Liver (tissue), 9 donors: Measurements from ENCODE around the gene DISC1. TPM values are rescaled to one million over a fixed set of nuclear protein-coding genes. Genes with fewer than 3 reads are reported as not detected.

Experiments
- DNase-seq: peaks from one replicate; pipeline ENCODE4 v3.0.0-alpha.2; 2017; ENCODE audit warnings: low spot score
- H3K27ac ChIP-seq, 2 donors: one replicate each; pipeline ENCODE4 v1.7.0; 2013; ENCODE audit warnings: inconsistent platforms in 2 of 2, low read length in 2 of 2, control low read depth in 1 of 2, low read depth in 1 of 2, mild to moderate bottlenecking in 1 of 2
- H3K27me3 ChIP-seq, 4 donors: one replicate each; pipeline versions ENCODE4 v1.6.1 to v1.7.0; 2013; ENCODE audit warnings: low read length in 3 of 4, inconsistent platforms in 1 of 4, mild to moderate bottlenecking in 1 of 4, moderate library complexity in 1 of 4; ENCODE audit not compliant: control insufficient read depth in 4 of 4, insufficient read depth in 4 of 4
- H3K36me3 ChIP-seq, 4 donors: one replicate each; pipeline versions ENCODE4 v1.6.1 to v1.7.0; 2013; ENCODE audit warnings: low read length in 3 of 4, mild to moderate bottlenecking in 3 of 4, low read depth in 1 of 4, moderate library complexity in 1 of 4; ENCODE audit not compliant: control insufficient read depth in 4 of 4, insufficient read depth in 3 of 4
- H3K4me1 ChIP-seq, 4 donors: one replicate each; pipeline versions ENCODE4 v1.6.1 to v1.7.0; 2013; ENCODE audit warnings: low read length in 3 of 4, mild to moderate bottlenecking in 3 of 4, moderate library complexity in 1 of 4; ENCODE audit not compliant: control insufficient read depth in 4 of 4, insufficient read depth in 4 of 4
- H3K4me3 ChIP-seq, 3 donors: one replicate each; pipeline versions ENCODE4 v1.6.1 to v1.7.0; 2013; ENCODE audit warnings: low read length in 3 of 3, control low read depth in 1 of 3, low read depth in 1 of 3, mild to moderate bottlenecking in 1 of 3
- H3K9ac ChIP-seq, 2 donors: one replicate each; pipeline ENCODE4 v1.7.0; 2013; ENCODE audit warnings: low read length in 2 of 2, mild to moderate bottlenecking in 2 of 2, moderate library complexity in 2 of 2, control low read depth in 1 of 2, low read depth in 1 of 2
- H3K9me3 ChIP-seq, 4 donors: one replicate each; pipeline versions ENCODE4 v1.6.1 to v1.7.0; 2013; ENCODE audit warnings: low read length in 3 of 4; ENCODE audit not compliant: control insufficient read depth in 4 of 4
- ATF3 ChIP-seq: IDR thresholded peaks from 2 replicates; pipeline ENCODE4 v1.6.1; 2016; ENCODE audit warnings: antibody characterized with exemption
- CTCF ChIP-seq: fragments of 150-350 bp; IDR thresholded peaks from 2 replicates; pipeline ENCODE4 v1.5.1; 2017; ENCODE audit warnings: improper control_type of control experiment, low read depth, low read length; ENCODE audit not compliant: missing input control
- EGR1 ChIP-seq, 2 donors: IDR thresholded peaks; 2 replicates each; pipeline ENCODE4 v1.6.1; 2016 to 2018; ENCODE audit warnings: antibody characterized with exemption in 2 of 2, low read depth in 2 of 2
- FOXA1 ChIP-seq: IDR thresholded peaks from 2 replicates; pipeline ENCODE4 v1.6.1; 2016; ENCODE audit warnings: antibody characterized with exemption
- FOXA2 ChIP-seq: IDR thresholded peaks from 2 replicates; pipeline ENCODE4 v1.6.1; 2016; ENCODE audit warnings: antibody characterized with exemption
- GABPA ChIP-seq, 2 donors: IDR thresholded peaks in 1 of 2; conservative IDR thresholded peaks in 1 of 2; 2 replicates each; pipeline ENCODE4 v1.6.1; 2016; ENCODE audit warnings: antibody characterized with exemption in 2 of 2, mild to moderate bottlenecking in 1 of 2, moderate library complexity in 1 of 2
- HNF4A ChIP-seq, 2 donors: conservative IDR thresholded peaks; 2 replicates each; pipeline ENCODE4 v1.6.1; 2016; ENCODE audit warnings: antibody characterized with exemption in 2 of 2, mild to moderate bottlenecking in 2 of 2
- HNF4G ChIP-seq: IDR thresholded peaks from 2 replicates; pipeline ENCODE4 v1.6.1; 2016; ENCODE audit warnings: antibody characterized with exemption
- JUND ChIP-seq, 2 donors: IDR thresholded peaks; 2 replicates each; pipeline ENCODE4 v1.6.1; 2016; ENCODE audit warnings: antibody characterized with exemption in 2 of 2
- NR2F2 ChIP-seq: IDR thresholded peaks from 2 replicates; pipeline ENCODE4 v1.6.1; 2016; ENCODE audit warnings: antibody characterized with exemption
- RAD21 ChIP-seq, 2 donors: IDR thresholded peaks; 2 replicates each; pipeline ENCODE4 v1.6.1; 2016; ENCODE audit warnings: antibody characterized with exemption in 2 of 2, mild to moderate bottlenecking in 2 of 2
- REST ChIP-seq: IDR thresholded peaks from 2 replicates; pipeline ENCODE4 v1.6.1; 2016; ENCODE audit warnings: antibody characterized with exemption, mild to moderate bottlenecking
- RXRA ChIP-seq, 2 donors: IDR thresholded peaks; 2 replicates each; pipeline ENCODE4 v1.6.1; 2017 to 2018; ENCODE audit warnings: antibody characterized with exemption in 2 of 2, mild to moderate bottlenecking in 1 of 2
- SP1 ChIP-seq: IDR thresholded peaks from 2 replicates; pipeline ENCODE4 v1.6.1; 2018; ENCODE audit warnings: antibody characterized with exemption, mild to moderate bottlenecking
- TAF1 ChIP-seq: conservative IDR thresholded peaks from 2 replicates; pipeline ENCODE4 v1.6.1; 2016; ENCODE audit warnings: antibody characterized with exemption, mild to moderate bottlenecking
- YY1 ChIP-seq: IDR thresholded peaks from 2 replicates; pipeline ENCODE4 v1.6.1; 2016; ENCODE audit warnings: antibody characterized with exemption, mild to moderate bottlenecking
- WGBS: extraction: QIAGEN DNeasy Blood & Tissue Kit; methylation state at CpG from one replicate; pipeline ENCODE4 v1.1.7; 2013; 5-methylcytosine and 5-hydroxymethylcytosine counted together
- polyA plus RNA-seq, 2 donors: library from polyadenylated mRNA; stranded (reverse) in 1 of 2; unstranded in 1 of 2; fragments of 200-250 nt in 1 of 2; fragments of >200 nt in 1 of 2; fragmentation: Nextera tagmentation in 1 of 2; extraction: Ambion mirVana in 1 of 2; gene quantifications; one replicate each; pipeline versions ENCODE4 v1.2.1 to v1.2.3, GENCODE V29; 2013 to 2015
- total RNA-seq, 2 donors: library from RNA; depleted of rRNA; stranded (reverse); fragments of >200 nt; gene quantifications; one replicate each; pipeline ENCODE4 v1.2.3, GENCODE V29; 2014
- TF ChIP-seq, protein P1 (sequence below): IDR thresholded peaks from 2 replicates; pipeline ENCODE4 v1.6.1; 2016; ENCODE audit warnings: antibody characterized with exemption
- TF ChIP-seq, protein P2 (sequence below): IDR thresholded peaks from 2 replicates; pipeline ENCODE4 v1.6.1; 2016; ENCODE audit warnings: antibody characterized with exemption
- donor health status: healthy.
- donor health status: healthy.
- donor health status: healthy.
- donor health status: healthy.
- donor health status: healthy.

The DISC1 gene
- total and polyA plus RNA-seq, 4 donors, result 0.45 to 6.3 (median 2.3) TPM

GRCh38 chr1:231670755-231671154, 44.2 kb downstream of the DISC1 start:
- Histone ChIP-seq H3K36me3 (no peaks in the 10 kb centered on the region), H3K27ac (no peak overlapping the region), H3K27me3 (no peaks in the 10 kb centered on the region), H3K9me3 (peaks cover 0 to 8% (median 2%) of the 10 kb centered on the region in 4 donors), H3K9ac (no peak overlapping the region), H3K4me3 (no peak overlapping the region), H3K4me1 (no peaks in the 10 kb centered on the region)
- no peak for TF ChIP-seq YY1
- TF ChIP-seq RXRA (IDR thresholded peaks at IDR 0.05), result no peak
- no peak for TF ChIP-seq RAD21 (IDR thresholded peaks at IDR 0.05)
- TF ChIP-seq ATF3, result no peak
- TF ChIP-seq FOXA2, result no peak
- TF ChIP-seq SP1, result no peak
- no peak for TF ChIP-seq JUND (IDR thresholded peaks at IDR 0.05)
- TF ChIP-seq TAF1, result no peak
- no peak for TF ChIP-seq HNF4G
- no peak for DNase-seq
- WGBS, result 89% methylated on average over 1 of the region's 1 CpG

DNA sequence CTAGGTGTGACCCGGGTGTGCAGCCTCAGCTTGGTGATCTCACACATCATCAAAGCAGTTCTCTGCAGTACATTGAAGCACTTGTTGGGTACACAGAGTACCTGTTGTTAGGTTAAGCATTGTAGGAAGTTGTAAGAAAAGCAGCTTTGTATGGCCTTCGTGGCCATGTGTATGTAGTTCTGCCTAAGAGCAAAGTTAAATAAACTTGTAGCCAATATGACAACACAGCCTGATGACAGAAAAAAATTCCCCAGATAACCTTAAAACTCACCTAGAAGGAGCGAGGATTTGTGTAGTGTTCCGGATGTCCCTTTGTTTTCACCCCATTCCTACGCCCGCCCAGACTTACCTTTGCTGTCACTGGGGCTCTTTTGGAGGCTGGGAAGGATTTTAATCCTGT, 48.0 kb downstream of the DISC1 start:
- no peaks in the 10 kb centered on the region for H3K36me3 ChIP-seq
- H3K4me1 ChIP-seq, result no peaks in the 10 kb centered on the region
- no peak overlapping the region for H3K27ac ChIP-seq
- H3K27me3 ChIP-seq, result no peaks in the 10 kb centered on the region
- H3K4me3 ChIP-seq, result no peak overlapping the region
- peaks cover 0 to 8% (median 2%) of the 10 kb centered on the region in 4 donors for H3K9me3 ChIP-seq
- TF ChIP-seq RXRA (IDR thresholded peaks at IDR 0.05) (no peak), RAD21 (IDR thresholded peaks at IDR 0.05) (no peak), ATF3 (no peak), GABPA (IDR thresholded peaks at IDR 0.05 in 1 of 2, conservative IDR thresholded peaks at IDR 0.05 in 1 of 2) (no peak), NR2F2 (no peak), YY1 (no peak), CTCF (no peak), FOXA1 (no peak), SP1 (no peak), REST (no peak), TAF1 (no peak), HNF4A (conservative IDR thresholded peaks at IDR 0.05) (no peak), JUND (IDR thresholded peaks at IDR 0.05) (no peak), EGR1 (IDR thresholded peaks at IDR 0.05; ENCODE audit: low read depth in 2 of 2) (no peak), FOXA2 (no peak), HNF4G (no peak)
- TF ChIP-seq, protein P1, sequence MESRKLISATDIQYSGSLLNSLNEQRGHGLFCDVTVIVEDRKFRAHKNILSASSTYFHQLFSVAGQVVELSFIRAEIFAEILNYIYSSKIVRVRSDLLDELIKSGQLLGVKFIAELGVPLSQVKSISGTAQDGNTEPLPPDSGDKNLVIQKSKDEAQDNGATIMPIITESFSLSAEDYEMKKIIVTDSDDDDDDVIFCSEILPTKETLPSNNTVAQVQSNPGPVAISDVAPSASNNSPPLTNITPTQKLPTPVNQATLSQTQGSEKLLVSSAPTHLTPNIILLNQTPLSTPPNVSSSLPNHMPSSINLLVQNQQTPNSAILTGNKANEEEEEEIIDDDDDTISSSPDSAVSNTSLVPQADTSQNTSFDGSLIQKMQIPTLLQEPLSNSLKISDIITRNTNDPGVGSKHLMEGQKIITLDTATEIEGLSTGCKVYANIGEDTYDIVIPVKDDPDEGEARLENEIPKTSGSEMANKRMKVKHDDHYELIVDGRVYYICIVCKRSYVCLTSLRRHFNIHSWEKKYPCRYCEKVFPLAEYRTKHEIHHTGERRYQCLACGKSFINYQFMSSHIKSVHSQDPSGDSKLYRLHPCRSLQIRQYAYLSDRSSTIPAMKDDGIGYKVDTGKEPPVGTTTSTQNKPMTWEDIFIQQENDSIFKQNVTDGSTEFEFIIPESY, result no peak
- TF ChIP-seq, protein P2, sequence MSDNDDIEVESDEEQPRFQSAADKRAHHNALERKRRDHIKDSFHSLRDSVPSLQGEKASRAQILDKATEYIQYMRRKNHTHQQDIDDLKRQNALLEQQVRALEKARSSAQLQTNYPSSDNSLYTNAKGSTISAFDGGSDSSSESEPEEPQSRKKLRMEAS, result no peak
- DNase-seq, result no peak
- WGBS, result 76% methylated on average over 6 of the region's 6 CpGs
- H3K9ac ChIP-seq, result no peak overlapping the region
